CD4-positive, alpha-beta T cell treated with Interleukin-2 at 100 ng/mL for 4 hours (primary cell): Measurements from ENCODE around the gene CDHR1.
A peak's percentile ranks its signal among the peaks of the same experiment; 100 is the strongest.
"Not testable (repeated sequence)": the region's sequence is repeated elsewhere in the genome, so short reads cannot be mapped to it uniquely, and the experiment has no call there.

Experiments used
- DNase-seq: peaks from one replicate; pipeline ENCODE4 v3.0.0-alpha.2; 2020; ENCODE audit warnings: low spot score

The CDHR1 gene

GRCh38 chr10:84175436-84175835 is 18.9 kb upstream of the CDHR1 start:
- no peak for DNase-seq

GRCh38 chr10:84176351-84176750 is 18.0 kb upstream of the CDHR1 start:
- no peak for DNase-seq

GRCh38 chr10:84176836-84177474 is 17.4 kb upstream of the CDHR1 start:
- no peak for DNase-seq

- DNase-seq = peak; percentile 60
Measured at GRCh38 chr10:84177541-84178141, 16.7 kb upstream of the CDHR1 start.

DNA sequence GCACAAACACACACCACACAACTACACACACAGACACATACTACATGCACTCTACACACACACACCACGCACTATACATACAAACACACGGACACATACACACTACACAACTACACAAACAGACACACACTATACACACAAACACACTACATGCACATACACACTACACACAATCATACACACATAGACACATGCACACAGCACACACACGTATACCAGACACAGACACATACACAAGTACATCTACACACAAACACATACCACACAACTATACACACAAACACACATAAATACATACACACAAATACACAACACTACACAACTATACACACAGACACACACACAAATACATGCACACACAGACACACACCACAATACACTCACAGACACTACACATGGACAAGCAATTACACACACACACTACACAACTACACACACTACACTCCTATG is 16.2 kb upstream of the CDHR1 start:
- no peak for DNase-seq

- DNase-seq = peak; percentile 40
Measured at GRCh38 chr10:84179059-84179710, 15.2 kb upstream of the CDHR1 start.

GRCh38 chr10:84180386-84180785 is 14.0 kb upstream of the CDHR1 start:
- not testable (repeated sequence) for DNase-seq

- DNase-seq = no peak
Measured at GRCh38 chr10:84181631-84182030, 12.7 kb upstream of the CDHR1 start.

DNA sequence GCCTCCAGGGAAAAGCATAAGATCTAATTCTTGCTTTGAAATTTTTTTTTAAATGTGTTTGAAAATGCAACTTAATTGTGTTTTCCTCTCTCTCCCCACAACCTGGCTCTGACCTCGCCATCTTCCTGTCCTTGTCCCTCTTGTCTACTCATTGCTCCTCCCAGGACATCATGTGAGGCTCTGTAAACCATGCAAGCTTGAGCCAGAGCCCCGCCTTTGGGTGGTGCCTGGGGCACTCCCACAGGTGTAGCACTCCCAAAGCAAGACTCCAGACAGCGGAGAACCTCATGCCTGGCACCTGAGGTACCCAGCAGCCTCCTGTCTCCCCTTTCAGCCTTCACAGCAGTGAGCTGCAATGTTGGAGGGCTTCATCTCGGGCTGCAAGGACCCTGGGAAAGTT is 9.8 kb upstream of the CDHR1 start:
- DNase-seq = no peak

GRCh38 chr10:84185526-84186175 is 8.7 kb upstream of the CDHR1 start:
- DNase-seq = no peak

DNA sequence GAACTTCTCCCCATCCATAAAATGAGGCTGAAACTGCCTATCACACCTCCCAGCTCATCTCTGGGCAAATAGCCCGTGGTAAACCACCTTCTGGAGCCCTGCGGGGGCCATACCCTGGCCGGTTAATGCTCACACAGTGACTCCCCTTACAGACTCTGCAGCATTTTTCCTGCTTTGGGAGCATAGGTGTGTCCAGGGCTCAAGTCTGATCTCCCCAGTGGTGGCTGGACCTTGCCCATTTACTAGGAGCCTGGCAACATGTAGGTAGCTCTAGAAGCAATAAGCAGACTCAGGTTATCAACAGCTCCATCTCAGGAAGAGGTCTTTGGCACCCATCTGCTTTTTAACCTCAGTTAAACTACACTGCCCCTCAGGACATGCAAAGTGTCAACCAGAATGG is 5.5 kb upstream of the CDHR1 start:
- no peak for DNase-seq

GRCh38 chr10:84190621-84191020 is 3.7 kb upstream of the CDHR1 start:
- DNase-seq = no peak

DNA sequence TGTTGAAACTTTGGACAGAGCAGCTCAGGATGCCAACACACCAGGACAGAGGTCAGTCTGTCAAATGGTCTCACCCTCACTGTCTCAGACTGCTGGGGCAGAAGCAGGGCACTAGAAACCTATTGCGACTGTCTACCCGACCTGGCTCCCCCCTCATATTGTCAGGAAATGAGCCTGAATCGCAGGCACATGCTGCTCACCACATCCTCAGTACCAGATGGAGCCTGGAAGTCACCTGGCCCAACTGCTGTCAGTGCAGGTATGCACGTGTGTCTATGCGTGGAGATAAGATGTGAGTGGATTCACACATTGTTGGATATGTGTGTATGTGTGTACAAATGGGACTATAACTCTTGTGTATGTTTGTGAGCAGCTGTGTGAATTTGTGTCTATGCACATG is 3.2 kb upstream of the CDHR1 start:
- no peak for DNase-seq

GRCh38 chr10:84193327-84193726 is 1.0 kb upstream of the CDHR1 start:
- no peak for DNase-seq

GRCh38 chr10:84193846-84194423 is 402 bp upstream of the CDHR1 start:
- DNase-seq = no peak

- no peak for DNase-seq
Measured at GRCh38 chr10:84195044-84195830, 900 bp downstream of the CDHR1 start.

DNA sequence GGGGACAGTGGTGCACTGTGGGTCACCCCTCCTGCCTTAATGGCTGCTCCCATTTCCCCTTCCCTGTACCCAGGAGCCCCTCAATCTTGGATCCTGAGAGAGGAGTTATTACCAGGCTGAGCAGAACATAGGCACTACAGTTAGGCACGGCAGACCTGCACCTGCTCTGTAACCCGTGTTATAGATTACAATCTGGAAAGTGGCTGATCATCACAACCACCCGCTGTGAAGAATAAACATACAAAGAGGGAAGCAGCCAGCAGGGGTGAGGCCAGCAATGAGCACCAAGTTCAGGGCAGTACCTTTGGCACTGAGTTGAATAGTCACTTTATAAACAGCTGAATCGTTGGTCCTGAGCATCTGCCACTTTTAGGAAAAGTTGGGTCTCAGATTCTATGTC is 1.7 kb downstream of the CDHR1 start:
- no peak for DNase-seq

DNA sequence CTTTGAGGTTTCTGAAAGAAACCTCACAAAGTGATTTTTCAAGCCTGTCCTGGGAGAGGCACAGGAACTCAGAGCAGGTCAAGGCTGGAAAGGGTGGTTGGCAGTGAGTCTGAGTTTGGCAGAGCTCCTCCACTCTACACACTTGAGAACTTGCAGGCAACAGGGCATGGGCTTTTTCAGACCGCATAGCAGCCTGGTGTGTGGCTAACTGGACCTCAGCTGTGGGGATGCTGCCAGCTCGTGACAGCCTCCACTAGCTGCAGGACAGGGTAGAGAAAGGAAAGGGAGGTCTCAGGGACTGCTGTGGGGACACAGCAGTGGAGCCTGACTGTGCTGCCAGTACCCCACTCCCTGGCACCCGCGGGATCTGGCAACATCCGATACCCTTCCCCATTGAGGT is 2.6 kb downstream of the CDHR1 start:
- DNase-seq = no peak

DNA sequence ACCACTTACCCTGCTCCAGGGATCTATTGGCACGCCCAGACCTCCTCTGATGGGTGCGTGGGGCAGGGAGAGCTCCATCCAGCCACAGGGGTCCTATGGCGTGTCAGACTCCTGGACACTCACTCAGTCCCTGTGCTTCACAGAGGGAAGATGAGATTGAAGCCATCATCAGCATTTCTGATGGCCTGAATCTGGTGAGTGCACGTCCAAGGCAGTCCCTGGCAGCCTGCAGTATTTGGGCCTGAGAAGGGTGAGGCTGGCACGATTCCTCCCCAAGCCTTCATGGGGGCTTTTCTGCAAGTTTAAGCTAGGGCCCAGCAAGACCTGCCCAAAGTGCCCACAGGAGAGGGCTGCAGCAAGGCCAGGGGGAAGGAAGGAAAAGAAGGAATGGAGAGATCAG is 3.3 kb downstream of the CDHR1 start:
- no peak for DNase-seq

DNA sequence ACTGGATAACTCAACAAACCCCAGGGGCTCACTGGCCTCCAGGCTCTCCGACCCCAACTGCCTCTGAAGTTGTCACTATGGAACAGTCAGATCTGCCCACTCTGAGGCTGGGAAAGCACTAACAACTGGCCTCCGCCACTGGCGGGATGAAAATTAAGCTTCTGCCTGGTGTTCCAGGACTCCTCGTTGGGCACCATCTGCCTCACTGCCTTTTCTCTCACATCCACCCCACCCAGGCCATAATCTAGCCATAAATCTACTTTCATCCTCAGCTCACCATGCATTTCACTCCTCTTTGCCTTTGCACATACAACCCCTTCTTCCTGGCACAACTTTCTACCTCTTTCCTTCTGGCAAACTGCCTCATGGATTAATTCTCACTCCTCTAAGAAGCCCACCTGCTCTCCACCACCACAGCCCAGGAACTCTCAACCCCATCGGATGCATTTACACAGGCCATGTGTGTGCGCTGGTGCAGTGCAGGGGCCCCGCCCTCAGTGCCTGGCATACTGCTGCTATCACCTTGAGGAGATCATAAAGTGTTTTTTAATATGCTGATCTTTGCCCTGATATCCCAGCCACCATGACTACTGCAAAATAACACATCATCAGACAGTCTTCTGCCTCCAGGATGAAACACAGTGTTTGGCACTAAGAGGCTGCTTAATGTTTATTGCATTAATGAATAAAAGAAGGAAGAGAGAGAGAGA is 4.0 kb downstream of the CDHR1 start:
- DNase-seq = no peak

- DNase-seq = no peak
Measured at GRCh38 chr10:84200537-84201243, 6.4 kb downstream of the CDHR1 start.
